Right lobe of liver (tissue), 4 donors: Measurements from ENCODE around the gene CERS5.

Experiments
- CTCF ChIP-seq, 4 donors: fragments of 200-600 bp in 3 of 4; fragments of 450-650 bp in 1 of 4; IDR thresholded peaks; one replicate each; pipeline versions ENCODE4 v1.5.1 to v1.8.0; 2016 to 2022; ENCODE audit warnings: antibody characterized with exemption in 4 of 4, mild to moderate bottlenecking in 2 of 4
- POLR2A ChIP-seq: fragments of 450-650 bp; IDR thresholded peaks from one replicate; pipeline ENCODE4 v1.6.1; 2017; ENCODE audit warnings: antibody characterized with exemption, mild to moderate bottlenecking
- donor health status: DM: no; HTN: no; CAD: no.
- donor health status: DM: no; HTN: no; CAD: no.
- donor health status: DM: no; HTN: yes; CAD: no.

- TF ChIP-seq CTCF (IDR thresholded peaks at IDR 0.05) (no peak), POLR2A (no peak)
Observed at GRCh38 chr12:50100561-50100960, 66.6 kb downstream of the CERS5 start.
